Muscle of leg (tissue), 11 donors: ENCODE results near the gene ZP4. TPM values are rescaled to one million over a fixed set of nuclear protein-coding genes. Genes with fewer than 3 reads are reported as not detected.

ENCODE experiments used
- DNase-seq: peaks from one replicate; pipeline ENCODE4 v3.0.0; 2013
- H3K27ac ChIP-seq: one replicate; pipeline ENCODE4 v1.5.1; 2013; ENCODE audit warnings: mild to moderate bottlenecking, low read length, control low read depth
- H3K27me3 ChIP-seq: one replicate; pipeline ENCODE4 v1.6.1; 2013; ENCODE audit warnings: low read length; ENCODE audit not compliant: control insufficient read depth, insufficient read depth
- H3K36me3 ChIP-seq: one replicate; pipeline ENCODE4 v1.6.1; 2013; ENCODE audit warnings: low read length; ENCODE audit not compliant: control insufficient read depth, insufficient read depth
- H3K4me1 ChIP-seq: one replicate; pipeline ENCODE4 v1.6.1; 2013; ENCODE audit warnings: low read length; ENCODE audit not compliant: control insufficient read depth, insufficient read depth
- H3K4me3 ChIP-seq: one replicate; pipeline ENCODE4 v1.5.1; 2013; ENCODE audit warnings: low read length, control low read depth
- H3K9me3 ChIP-seq: replicated peaks from 2 replicates; pipeline ENCODE4 v1.6.1; 2013; ENCODE audit warnings: low read depth, low read length; ENCODE audit not compliant: control insufficient read depth
- WGBS: methylation state at CpG from one replicate; pipeline ENCODE4 v1.1.5; 2013; ENCODE audit warnings: missing lambda C conversion rate; ENCODE audit not compliant: insufficient coverage; 5-methylcytosine and 5-hydroxymethylcytosine counted together
- polyA plus RNA-seq, 8 donors: library from polyadenylated mRNA; unstranded; fragments of 120-200 nt; gene quantifications; one replicate each; pipeline versions ENCODE4 v1.2.1 to v1.2.3, GENCODE V29; 2013; ENCODE audit warnings: inconsistent platforms in 1 of 8, low replicate concordance in 1 of 8; ENCODE audit not compliant: insufficient read length in 8 of 8, insufficient read depth in 1 of 8
- total RNA-seq: library from RNA; stranded (reverse); fragments of 120-200 nt; gene quantifications from one replicate; pipeline ENCODE4 v1.2.4, GENCODE V29; 2013

ZP4 gene
- total and polyA plus RNA-seq, 9 donors: 0.54 TPM; not detected in 8

GRCh38 chr1:237832858-237833257, 57.9 kb downstream of the ZP4 start:
- no peaks in the 10 kb centered on the region for H3K36me3 ChIP-seq
- WGBS: 40% methylated on average over 1 of the region's 7 CpGs
- no peak for DNase-seq

More at GRCh38 chr1:237832858-237833257, 57.9 kb downstream of the ZP4 start:
- no peaks in the 10 kb centered on the region for H3K27me3 ChIP-seq
- H3K4me3 ChIP-seq: no peak overlapping the region
- H3K9me3 ChIP-seq: no peaks in the 10 kb centered on the region
- H3K27ac ChIP-seq: no peak overlapping the region
- H3K4me1 ChIP-seq: no peaks in the 10 kb centered on the region
